GM23248 (cell line): ENCODE results near the gene MTRF1L. TPM values are rescaled to one million over a fixed set of nuclear protein-coding genes. Genes with fewer than 3 reads are reported as not detected.

Experiments used
- DNase-seq: peaks from one replicate; pipeline ENCODE4 v3.0.0-alpha.2; 2015
- H2AFZ ChIP-seq: fragments of 200-600 bp; sonication (generic); 2 replicates; pipeline ENCODE4 v1.6.1; 2016; ENCODE audit warnings: antibody characterized with exemption
- H3F3A ChIP-seq: fragments of 200-600 bp; sonication (generic); 2 replicates; pipeline ENCODE4 v1.6.1; 2016; ENCODE audit warnings: mild to moderate bottlenecking, antibody characterized with exemption, mixed run types; ENCODE audit not compliant: insufficient read depth
- H3K27ac ChIP-seq: fragments of 200-600 bp; sonication (generic); 2 replicates; pipeline ENCODE4 v1.5.1; 2016; ENCODE audit warnings: mild to moderate bottlenecking
- H3K27me3 ChIP-seq: fragments of 200-600 bp; sonication (generic); replicated peaks from 2 replicates; pipeline ENCODE4 v1.6.1; 2016; ENCODE audit warnings: mild to moderate bottlenecking; ENCODE audit not compliant: insufficient read depth
- H3K36me3 ChIP-seq: fragments of 200-600 bp; sonication (generic); 2 replicates; pipeline ENCODE4 v1.6.1; 2016; ENCODE audit warnings: low read depth, mild to moderate bottlenecking
- H3K4me1 ChIP-seq: fragments of 200-600 bp; sonication (generic); 2 replicates; pipeline ENCODE4 v1.6.1; 2016; ENCODE audit warnings: mild to moderate bottlenecking; ENCODE audit not compliant: insufficient read depth
- H3K4me2 ChIP-seq: fragments of 200-600 bp; sonication (generic); one replicate; pipeline ENCODE4 v1.6.1; 2016; ENCODE audit warnings: mild to moderate bottlenecking; ENCODE audit not compliant: unreplicated experiment
- H3K4me3 ChIP-seq: fragments of 200-600 bp; sonication (generic); 2 replicates; pipeline ENCODE4 v1.5.1; 2016; ENCODE audit warnings: mild to moderate bottlenecking
- H3K79me2 ChIP-seq: fragments of 200-600 bp; sonication (generic); 2 replicates; pipeline ENCODE4 v1.6.1; 2016; ENCODE audit warnings: mild to moderate bottlenecking; ENCODE audit not compliant: insufficient read depth
- H3K9ac ChIP-seq: fragments of 200-600 bp; sonication (generic); 2 replicates; pipeline ENCODE4 v1.6.1; 2016; ENCODE audit warnings: mild to moderate bottlenecking
- H3K9me2 ChIP-seq: fragments of 200-600 bp; sonication (generic); 2 replicates; pipeline ENCODE4 v1.6.1; 2016; ENCODE audit warnings: mixed run types, mild to moderate bottlenecking, moderate library complexity; ENCODE audit not compliant: insufficient read depth
- H3K9me3 ChIP-seq: fragments of 200-600 bp; sonication (generic); one replicate; pipeline ENCODE4 v1.6.1; 2017; ENCODE audit warnings: low read depth
- H4K20me1 ChIP-seq: fragments of 200-600 bp; sonication (generic); 2 replicates; pipeline ENCODE4 v1.6.0; 2016; ENCODE audit not compliant: insufficient read depth
- EZH2 ChIP-seq: fragments of 200-600 bp; sonication (generic); IDR thresholded peaks from 2 replicates; pipeline ENCODE4 v1.6.1; 2018; ENCODE audit warnings: antibody characterized with exemption, mild to moderate bottlenecking; ENCODE audit not compliant: insufficient read depth, poor library complexity, severe bottlenecking
- EZH2phosphoT487 ChIP-seq: fragments of 200-600 bp; sonication (generic); IDR thresholded peaks from 2 replicates; pipeline ENCODE4 v1.6.1; 2018; ENCODE audit warnings: antibody characterized with exemption, moderate library complexity, mild to moderate bottlenecking, low read depth; ENCODE audit not compliant: insufficient read depth
- WGBS, 2 experiments: methylation state at CpG; one replicate each; pipeline ENCODE4 v1.1.6; 2015 to 2017; ENCODE audit warnings: low lambda C conversion rate in 2 of 2, low coverage in 1 of 2; ENCODE audit errors: missing lambda C conversion rate in 2 of 2; 5-methylcytosine and 5-hydroxymethylcytosine counted together
- in situ Hi-C: fragments of 300-500 bp; cut with MboI; formaldehyde crosslinking; loops from 2 replicates; pipeline ENCODE4 v1.15.0; 2020
- polyA plus RNA-seq: library from polyadenylated mRNA; unstranded; fragments of >200 nt; fragmentation: Nextera tagmentation; extraction: Ambion mirVana; gene quantifications from 2 replicates; pipeline ENCODE4 v1.2.1, GENCODE V29; 2016
- total RNA-seq: library from RNA; depleted of rRNA; stranded (reverse); fragments of >200 nt; shearing (Covaris generic); gene quantifications from 2 replicates; pipeline ENCODE4 v1.2.3, GENCODE V29; 2014; rRNA removed

Gene MTRF1L
- total RNA-seq (16.3 and 22.1 TPM in 2 replicates), polyA plus RNA-seq (21.9 and 22.7 TPM in 2 replicates)

DNA sequence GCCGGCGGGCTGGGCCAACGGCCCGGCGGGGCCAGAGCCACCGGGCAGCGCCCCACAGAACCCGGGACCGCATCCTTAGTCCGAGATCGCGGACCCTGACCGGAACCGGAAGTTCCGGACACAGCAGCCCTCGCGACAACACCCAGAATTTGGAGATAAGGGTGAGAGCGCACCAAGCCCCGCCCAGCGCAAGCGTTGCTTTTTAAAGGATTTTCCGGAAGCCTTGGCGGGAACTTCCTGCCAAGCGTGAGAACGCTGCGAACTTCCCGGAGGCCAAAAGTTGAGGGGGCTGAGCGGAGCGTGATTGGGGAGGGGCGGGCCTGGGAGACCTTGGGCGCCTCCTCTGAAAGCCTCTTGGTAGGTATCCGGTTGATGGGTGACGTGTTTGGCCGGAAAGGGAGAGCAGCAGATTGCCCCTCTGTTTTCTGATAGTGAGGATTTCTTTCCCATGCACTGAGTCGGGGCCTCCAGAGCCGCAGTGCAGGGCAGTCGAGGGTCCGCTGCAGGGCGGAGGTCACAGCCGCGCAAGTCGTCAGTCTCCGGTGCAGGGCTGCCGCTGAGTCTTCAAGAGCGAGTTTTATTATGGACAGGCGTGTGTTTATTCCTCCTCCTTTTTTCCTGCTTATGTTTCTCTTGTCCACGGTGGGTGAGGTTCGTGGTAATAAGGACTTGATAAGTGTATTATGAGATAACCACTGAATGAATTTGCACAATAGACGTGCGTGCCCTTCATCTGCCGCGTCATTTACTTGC, at the start of gene MTRF1L:
MTRF1L (minus strand) TSS at position 97 of the 753 bp plus-strand sequence; CDS start at position 73, 24 bp downstream.
- no peaks in the 10 kb centered on the region for H3K9me3 ChIP-seq

GRCh38 chr6:153051801-153052200, 49.3 kb upstream of the MTRF1L start:
- Histone ChIP-seq H3K27me3 (no peaks in the 10 kb centered on the region), H3K9ac (no peak overlapping the region), H3K4me1 (no peaks in the 10 kb centered on the region), H3K9me2 (no peaks in the 10 kb centered on the region), H3K4me3 (no peak overlapping the region), H3K9me3 (no peaks in the 10 kb centered on the region), H3K79me2 (no peaks in the 10 kb centered on the region), H2AFZ (no peak overlapping the region), H3K36me3 (no peaks in the 10 kb centered on the region), H3K27ac (no peak overlapping the region), H3F3A (no peaks in the 10 kb centered on the region), H4K20me1 (no peaks in the 10 kb centered on the region), H3K4me2 (no peak overlapping the region)
- DNase-seq = no peak
- in situ Hi-C loops = no loop called here
- TF ChIP-seq EZH2 = no peak
- TF ChIP-seq EZH2phosphoT487 = no peak

More for the DNA sequence above, at the start of gene MTRF1L:
- no peaks in the 10 kb centered on the region for H3K9me2 ChIP-seq
- no peaks in the 10 kb centered on the region for H4K20me1 ChIP-seq
- TF ChIP-seq EZH2phosphoT487 = no peak
- TF ChIP-seq EZH2 = no peak
- WGBS, 2 experiments = 1 to 2% methylated on average over 37 to 50 of the region's 52 CpGs
- H3K36me3 ChIP-seq = peaks cover 8% of the 10 kb centered on the region; the same call in 1 of the 2 replicates
- in situ Hi-C loops = no loop called here
- DNase-seq = peak; percentile 99
- peak within 1 kb of the TSS; percentile 91 for H3K4me3 ChIP-seq
- peak within 1 kb of the TSS; percentile 94 for H2AFZ ChIP-seq
- H3K9ac ChIP-seq = peak within 1 kb of the TSS; percentile 88
- peaks cover 21% of the 10 kb centered on the region for H3K4me1 ChIP-seq
- peak within 1 kb of the TSS; percentile 79 for H3K27ac ChIP-seq
- H3K79me2 ChIP-seq = peaks cover 66% of the 10 kb centered on the region
- peak within 1 kb of the TSS; percentile 88 for H3K4me2 ChIP-seq
- 0 out of 2 replicates have a peak, but pooled peaks cover 6% of the 10 kb centered on the region for H3F3A ChIP-seq
- H3K27me3 ChIP-seq = no peaks in the 10 kb centered on the region

GRCh38 chr6:153048631-153049030, 46.1 kb upstream of the MTRF1L start:
- Histone ChIP-seq H3F3A (no peaks in the 10 kb centered on the region), H3K36me3 (no peaks in the 10 kb centered on the region), H3K79me2 (no peaks in the 10 kb centered on the region), H3K27me3 (no peaks in the 10 kb centered on the region), H3K4me1 (no peaks in the 10 kb centered on the region), H3K9ac (no peak overlapping the region), H4K20me1 (no peaks in the 10 kb centered on the region), H3K9me3 (no peaks in the 10 kb centered on the region), H2AFZ (no peak overlapping the region), H3K27ac (no peak overlapping the region), H3K4me2 (no peak overlapping the region), H3K9me2 (no peaks in the 10 kb centered on the region), H3K4me3 (no peak overlapping the region)
- no peak for TF ChIP-seq EZH2
- TF ChIP-seq EZH2phosphoT487 = no peak
- 99% methylated on average over 3 of the region's 3 CpGs for WGBS, 2 experiments
- DNase-seq = no peak
- in situ Hi-C loops = loop anchor here (25.0 kb wide), 1 partner anchor 889 kb away; no protein-coding TSS in a partner anchor

- in situ Hi-C loops = loop anchor here (25.0 kb wide), 1 partner anchor 890 kb away; no protein-coding TSS in a partner anchor
- no peaks in the 10 kb centered on the region for H3K27me3 ChIP-seq
- no peaks in the 10 kb centered on the region for H3K36me3 ChIP-seq
- no peaks in the 10 kb centered on the region for H4K20me1 ChIP-seq
- no peaks in the 10 kb centered on the region for H3K4me1 ChIP-seq
- H3K4me3 ChIP-seq = no peak overlapping the region
- no peak overlapping the region for H3K27ac ChIP-seq
- H3K9me3 ChIP-seq = no peaks in the 10 kb centered on the region
- H3F3A ChIP-seq = no peaks in the 10 kb centered on the region
- DNase-seq = no peak
- no peak overlapping the region for H2AFZ ChIP-seq
- no peaks in the 10 kb centered on the region for H3K79me2 ChIP-seq
- TF ChIP-seq EZH2 (no peak), EZH2phosphoT487 (no peak)
- no peak overlapping the region for H3K4me2 ChIP-seq
- 81 to 83% methylated on average over 2 of the region's 2 CpGs for WGBS, 2 experiments
- H3K9me2 ChIP-seq = no peaks in the 10 kb centered on the region
- no peak overlapping the region for H3K9ac ChIP-seq
Measured at GRCh38 chr6:153047386-153047785, 44.9 kb upstream of the MTRF1L start.
